Measurements from ENCODE around the gene LPP. TPM values are rescaled to one million over a fixed set of nuclear protein-coding genes. Genes with fewer than 3 reads are reported as not detected.

LPP gene
- total RNA-seq, 1 experiment from 2014 or later = 54.0 TPM

DNA sequence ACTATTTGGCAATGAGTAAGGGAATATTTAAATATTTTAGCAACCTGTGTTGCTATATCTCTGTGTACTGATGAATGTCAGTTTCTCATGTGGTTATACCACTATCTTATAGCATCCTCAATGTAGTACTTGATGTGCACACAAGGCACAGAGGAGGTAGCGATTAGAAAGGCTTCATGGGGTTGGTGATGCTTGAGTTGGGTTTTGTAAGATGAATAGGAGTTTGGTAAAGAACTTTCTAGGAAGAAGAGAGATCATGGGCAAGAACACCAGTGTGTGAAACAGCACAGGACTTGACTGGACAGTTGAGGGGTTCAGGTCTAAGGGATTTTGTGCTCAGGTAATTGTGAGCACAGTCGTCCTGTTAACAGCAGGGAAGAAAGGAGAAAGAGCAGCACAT, 38.1 kb downstream of the LPP start:
- no peaks in the 10 kb centered on the region for H3K9me3 ChIP-seq (ENCODE audit: control insufficient read depth in 1 of 2, insufficient read depth in 1 of 2, low read depth in 1 of 2, low read length in 2 of 2)
- peaks cover 0 to 14% of the 10 kb centered on the region in 2 experiments; a peak in 3 of 4 replicates for H3K4me1 ChIP-seq (ENCODE audit: control insufficient read depth in 1 of 2, insufficient read depth in 2 of 2, low read length in 2 of 2)
- H3K36me3 ChIP-seq (ENCODE audit: control insufficient read depth in 1 of 2, insufficient read depth in 2 of 2, low read length in 2 of 2) = no peaks in the 10 kb centered on the region
- no TSS peak for BruUV-seq (replicated peaks)
- no peaks in the 10 kb centered on the region for H4K20me1 ChIP-seq (ENCODE audit: insufficient read depth)
- H3K27me3 ChIP-seq (ENCODE audit: insufficient read depth, low read length) = no peaks in the 10 kb centered on the region
- H3K79me2 ChIP-seq (ENCODE audit: insufficient read depth, low read length) = peaks cover 53% of the 10 kb centered on the region
- CTCF ChIA-PET = interaction anchor here (1.4 kb wide), 1 partner anchor 14 kb away, joined by 3 read pairs; no protein-coding TSS in a partner anchor
- POLR2A ChIA-PET = no interaction called here
- H3K9me2 ChIP-seq (ENCODE audit: insufficient read depth) = no peaks in the 10 kb centered on the region
- DNase-seq (ENCODE audit: low read depth, low spot score) (no peak), ATAC-seq (no peak)
- TF ChIP-seq ZFX (IDR thresholded peaks at IDR 0.05) = no peak
- TF ChIP-seq SP1 (IDR thresholded peaks at IDR 0.05; ENCODE audit: low read depth) = no peak
- no peak for TF ChIP-seq EZH2 (IDR thresholded peaks at IDR 0.05)
- TF ChIP-seq, protein P1, sequence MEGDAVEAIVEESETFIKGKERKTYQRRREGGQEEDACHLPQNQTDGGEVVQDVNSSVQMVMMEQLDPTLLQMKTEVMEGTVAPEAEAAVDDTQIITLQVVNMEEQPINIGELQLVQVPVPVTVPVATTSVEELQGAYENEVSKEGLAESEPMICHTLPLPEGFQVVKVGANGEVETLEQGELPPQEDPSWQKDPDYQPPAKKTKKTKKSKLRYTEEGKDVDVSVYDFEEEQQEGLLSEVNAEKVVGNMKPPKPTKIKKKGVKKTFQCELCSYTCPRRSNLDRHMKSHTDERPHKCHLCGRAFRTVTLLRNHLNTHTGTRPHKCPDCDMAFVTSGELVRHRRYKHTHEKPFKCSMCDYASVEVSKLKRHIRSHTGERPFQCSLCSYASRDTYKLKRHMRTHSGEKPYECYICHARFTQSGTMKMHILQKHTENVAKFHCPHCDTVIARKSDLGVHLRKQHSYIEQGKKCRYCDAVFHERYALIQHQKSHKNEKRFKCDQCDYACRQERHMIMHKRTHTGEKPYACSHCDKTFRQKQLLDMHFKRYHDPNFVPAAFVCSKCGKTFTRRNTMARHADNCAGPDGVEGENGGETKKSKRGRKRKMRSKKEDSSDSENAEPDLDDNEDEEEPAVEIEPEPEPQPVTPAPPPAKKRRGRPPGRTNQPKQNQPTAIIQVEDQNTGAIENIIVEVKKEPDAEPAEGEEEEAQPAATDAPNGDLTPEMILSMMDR (IDR thresholded peaks at IDR 0.05 in 2 of 3, conservative IDR thresholded peaks at IDR 0.05 in 1 of 3; ENCODE audit: borderline replicate concordance in 1 of 3, insufficient read depth in 1 of 3, low read depth in 2 of 3, low read length in 2 of 3) = no peak
- TF ChIP-seq CBX3 (IDR thresholded peaks at IDR 0.05; ENCODE audit: low read depth) = no peak
- no peak for TF ChIP-seq POLR2AphosphoS5 (IDR thresholded peaks at IDR 0.05; ENCODE audit: low read depth, low read length)
- TF ChIP-seq POLR2A (IDR thresholded peaks at IDR 0.05; ENCODE audit: borderline replicate concordance, extremely low read depth, insufficient read depth, insufficient read length) = no peak
- TF ChIP-seq SIN3A (IDR thresholded peaks at IDR 0.05; ENCODE audit: low read depth) = no peak
- TF ChIP-seq CEBPB (IDR thresholded peaks at IDR 0.05; ENCODE audit: low read depth) = no peak
- no peak overlapping the region for H3K9ac ChIP-seq (ENCODE audit: low read length)
- no peak overlapping the region for H3K4me3 ChIP-seq (replicated peaks in 1 of 2; ENCODE audit: low read depth in 1 of 2, low read length in 2 of 2)
- H3K27ac ChIP-seq (ENCODE audit: low read depth, low read length) = no peak overlapping the region
- H2AFZ ChIP-seq (ENCODE audit: low read depth, low read length, poor library complexity, severe bottlenecking) = no peak overlapping the region
- intact Hi-C loops (cut with micrococcal nuclease) = no loop called here
- RAD21 ChIA-PET (ENCODE audit: low non-redundant PET in 1 of 2, low total read pairs in 2 of 2, uncharacterized antibody in 2 of 2, unreplicated experiment in 2 of 2) = no interaction called here
- no peak overlapping the region for H3K4me2 ChIP-seq (ENCODE audit: low read length)

DNA sequence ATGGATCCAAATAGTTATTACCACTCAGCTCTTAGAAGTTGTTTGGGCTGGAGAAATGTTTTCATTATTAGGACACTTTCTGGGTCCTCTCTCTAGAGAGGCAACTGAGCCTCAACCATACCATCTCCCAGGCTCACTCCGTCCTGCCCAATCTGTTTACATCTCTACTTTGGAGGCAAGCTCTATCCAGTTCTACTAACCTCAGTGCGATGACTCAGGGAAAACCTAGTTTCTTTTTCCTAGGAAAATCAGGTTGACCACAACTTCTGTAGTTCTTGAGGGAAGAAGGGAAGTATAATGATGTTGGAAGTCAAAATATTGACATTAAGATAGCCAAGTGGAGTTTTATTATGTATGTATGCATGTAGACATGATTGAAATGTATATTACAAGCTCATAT, 40.4 kb downstream of the LPP start:
- Histone ChIP-seq H3K79me2 (ENCODE audit: insufficient read depth, low read length) (peaks cover 46% of the 10 kb centered on the region), H3K4me3 (replicated peaks in 1 of 2; ENCODE audit: low read depth in 1 of 2, low read length in 2 of 2) (no peak overlapping the region), H3K27ac (ENCODE audit: low read depth, low read length) (no peak overlapping the region), H3K9me2 (ENCODE audit: insufficient read depth) (no peaks in the 10 kb centered on the region), H3K9me3 (ENCODE audit: control insufficient read depth in 1 of 2, insufficient read depth in 1 of 2, low read depth in 1 of 2, low read length in 2 of 2) (no peaks in the 10 kb centered on the region), H3K27me3 (ENCODE audit: insufficient read depth, low read length) (no peaks in the 10 kb centered on the region), H4K20me1 (ENCODE audit: insufficient read depth) (no peaks in the 10 kb centered on the region), H3K9ac (ENCODE audit: low read length) (no peak overlapping the region), H3K36me3 (ENCODE audit: control insufficient read depth in 1 of 2, insufficient read depth in 2 of 2, low read length in 2 of 2) (no peaks in the 10 kb centered on the region), H2AFZ (ENCODE audit: low read depth, low read length, poor library complexity, severe bottlenecking) (no peak overlapping the region), H3K4me1 (ENCODE audit: control insufficient read depth in 1 of 2, insufficient read depth in 2 of 2, low read length in 2 of 2) (peaks cover 4 to 21% of the 10 kb centered on the region in 2 experiments; a peak in 3 of 4 replicates), H3K4me2 (ENCODE audit: low read length) (no peak overlapping the region)
- ATAC-seq (no peak), DNase-seq (ENCODE audit: low read depth, low spot score) (no peak)
- POLR2A ChIA-PET = no interaction called here
- no TSS peak for BruUV-seq (replicated peaks)
- intact Hi-C loops (cut with micrococcal nuclease) = no loop called here
- no peak for TF ChIP-seq CBX3 (IDR thresholded peaks at IDR 0.05; ENCODE audit: low read depth)
- no peak for TF ChIP-seq TCF7L2 (IDR thresholded peaks at IDR 0.05; ENCODE audit: borderline replicate concordance, extremely low read depth, insufficient read depth, insufficient read length)
- no peak for TF ChIP-seq CEBPB (IDR thresholded peaks at IDR 0.05; ENCODE audit: low read depth)
- TF ChIP-seq ELF1 (IDR thresholded peaks at IDR 0.05; ENCODE audit: borderline replicate concordance, low read depth) = no peak
- TF ChIP-seq, protein P1 (IDR thresholded peaks at IDR 0.05 in 2 of 3, conservative IDR thresholded peaks at IDR 0.05 in 1 of 3; ENCODE audit: borderline replicate concordance in 1 of 3, insufficient read depth in 1 of 3, low read depth in 2 of 3, low read length in 2 of 3) = no peak
- TF ChIP-seq SIN3A (IDR thresholded peaks at IDR 0.05; ENCODE audit: low read depth) = no peak
- TF ChIP-seq RAD21 (IDR thresholded peaks at IDR 0.05; ENCODE audit: low read depth) = no peak
- CTCF ChIA-PET = no interaction called here
- RAD21 ChIA-PET (ENCODE audit: low non-redundant PET in 1 of 2, low total read pairs in 2 of 2, uncharacterized antibody in 2 of 2, unreplicated experiment in 2 of 2) = no interaction called here
